NCI-H187 treated with DMSO at 0.1 percent for 48 hours (cell line): Measurements from ENCODE around the gene HUWE1.
"Not testable (repeated sequence)": the region's sequence is repeated elsewhere in the genome, so short reads cannot be mapped to it uniquely, and the experiment has no call there.

Experiments
- DNase-seq: peaks from one replicate; lab custom pipeline; 2025; lab: John Stamatoyannopoulos, UW

The HUWE1 gene

GRCh38 chrX:53606456-53606855 lies 80.1 kb downstream of the HUWE1 start:
- DNase-seq: no peak

GRCh38 chrX:53605004-53605403 lies 81.5 kb downstream of the HUWE1 start:
- no peak for DNase-seq

GRCh38 chrX:53599781-53600396 lies 86.6 kb downstream of the HUWE1 start:
- DNase-seq: no peak

- DNase-seq: no peak
These were observed 88.3 kb downstream of the HUWE1 start for GRCh38 chrX:53598169-53598568.

- DNase-seq: no peak
These were observed 91.2 kb downstream of the HUWE1 start for GRCh38 chrX:53595266-53595810.

GRCh38 chrX:53594354-53594753 lies 92.2 kb downstream of the HUWE1 start:
- no peak for DNase-seq

- no peak for DNase-seq
These were observed 98.6 kb downstream of the HUWE1 start for GRCh38 chrX:53587795-53588420.

GRCh38 chrX:53584891-53585290 lies 101.6 kb downstream of the HUWE1 start:
- no peak for DNase-seq

GRCh38 chrX:53583571-53583970 lies 102.9 kb downstream of the HUWE1 start:
- no peak for DNase-seq

- DNase-seq: no peak
These were observed 105.6 kb downstream of the HUWE1 start for GRCh38 chrX:53580742-53581504.

GRCh38 chrX:53571494-53571893 lies 115.0 kb downstream of the HUWE1 start:
- DNase-seq: no peak

- no peak for DNase-seq
These were observed 123.2 kb downstream of the HUWE1 start for GRCh38 chrX:53563324-53563723.

- DNase-seq: no peak
These were observed 124.6 kb downstream of the HUWE1 start for GRCh38 chrX:53561912-53562311.

- DNase-seq: no peak
These were observed 127.9 kb downstream of the HUWE1 start for GRCh38 chrX:53558646-53559045.

- DNase-seq: no peak
These were observed 129.7 kb downstream of the HUWE1 start for GRCh38 chrX:53556868-53557267.

GRCh38 chrX:53550756-53551463 lies 135.6 kb downstream of the HUWE1 start:
- no peak for DNase-seq

- no peak for DNase-seq
These were observed 138.9 kb downstream of the HUWE1 start for GRCh38 chrX:53547668-53548067.

- no peak for DNase-seq
These were observed 141.6 kb downstream of the HUWE1 start for GRCh38 chrX:53544936-53545335.

GRCh38 chrX:53538781-53539180 lies 147.7 kb downstream of the HUWE1 start:
- DNase-seq: no peak

- not testable (repeated sequence) for DNase-seq
These were observed 155.1 kb downstream of the HUWE1 start for GRCh38 chrX:53531255-53531966.

GRCh38 chrX:53526999-53527398 lies 159.5 kb downstream of the HUWE1 start:
- no peak for DNase-seq

- DNase-seq: no peak
These were observed 175.2 kb downstream of the HUWE1 start for GRCh38 chrX:53511322-53511721.
